ENCODE results near the gene ARHGAP29.

ARHGAP29 gene, protein sequence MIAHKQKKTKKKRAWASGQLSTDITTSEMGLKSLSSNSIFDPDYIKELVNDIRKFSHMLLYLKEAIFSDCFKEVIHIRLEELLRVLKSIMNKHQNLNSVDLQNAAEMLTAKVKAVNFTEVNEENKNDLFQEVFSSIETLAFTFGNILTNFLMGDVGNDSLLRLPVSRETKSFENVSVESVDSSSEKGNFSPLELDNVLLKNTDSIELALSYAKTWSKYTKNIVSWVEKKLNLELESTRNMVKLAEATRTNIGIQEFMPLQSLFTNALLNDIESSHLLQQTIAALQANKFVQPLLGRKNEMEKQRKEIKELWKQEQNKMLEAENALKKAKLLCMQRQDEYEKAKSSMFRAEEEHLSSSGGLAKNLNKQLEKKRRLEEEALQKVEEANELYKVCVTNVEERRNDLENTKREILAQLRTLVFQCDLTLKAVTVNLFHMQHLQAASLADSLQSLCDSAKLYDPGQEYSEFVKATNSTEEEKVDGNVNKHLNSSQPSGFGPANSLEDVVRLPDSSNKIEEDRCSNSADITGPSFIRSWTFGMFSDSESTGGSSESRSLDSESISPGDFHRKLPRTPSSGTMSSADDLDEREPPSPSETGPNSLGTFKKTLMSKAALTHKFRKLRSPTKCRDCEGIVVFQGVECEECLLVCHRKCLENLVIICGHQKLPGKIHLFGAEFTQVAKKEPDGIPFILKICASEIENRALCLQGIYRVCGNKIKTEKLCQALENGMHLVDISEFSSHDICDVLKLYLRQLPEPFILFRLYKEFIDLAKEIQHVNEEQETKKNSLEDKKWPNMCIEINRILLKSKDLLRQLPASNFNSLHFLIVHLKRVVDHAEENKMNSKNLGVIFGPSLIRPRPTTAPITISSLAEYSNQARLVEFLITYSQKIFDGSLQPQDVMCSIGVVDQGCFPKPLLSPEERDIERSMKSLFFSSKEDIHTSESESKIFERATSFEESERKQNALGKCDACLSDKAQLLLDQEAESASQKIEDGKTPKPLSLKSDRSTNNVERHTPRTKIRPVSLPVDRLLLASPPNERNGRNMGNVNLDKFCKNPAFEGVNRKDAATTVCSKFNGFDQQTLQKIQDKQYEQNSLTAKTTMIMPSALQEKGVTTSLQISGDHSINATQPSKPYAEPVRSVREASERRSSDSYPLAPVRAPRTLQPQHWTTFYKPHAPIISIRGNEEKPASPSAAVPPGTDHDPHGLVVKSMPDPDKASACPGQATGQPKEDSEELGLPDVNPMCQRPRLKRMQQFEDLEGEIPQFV

GRCh38 chr1:94237291-94238226 is at the start of gene ARHGAP29:
ARHGAP29 (minus strand) TSS chr1:94237584; CDS start chr1:94231611, 5,973 bp downstream.
- DNase-seq = no peak

GRCh38 chr1:94286864-94287437 is 49.6 kb upstream of the ARHGAP29 start:
- DNase-seq = no peak

- DNase-seq = no peak
Observed at GRCh38 chr1:94285031-94285654, 47.8 kb upstream of the ARHGAP29 start.

GRCh38 chr1:94284476-94284875 is 47.1 kb upstream of the ARHGAP29 start:
- no peak for DNase-seq

- DNase-seq = no peak
Observed at GRCh38 chr1:94283462-94283861, 46.1 kb upstream of the ARHGAP29 start.

DNA sequence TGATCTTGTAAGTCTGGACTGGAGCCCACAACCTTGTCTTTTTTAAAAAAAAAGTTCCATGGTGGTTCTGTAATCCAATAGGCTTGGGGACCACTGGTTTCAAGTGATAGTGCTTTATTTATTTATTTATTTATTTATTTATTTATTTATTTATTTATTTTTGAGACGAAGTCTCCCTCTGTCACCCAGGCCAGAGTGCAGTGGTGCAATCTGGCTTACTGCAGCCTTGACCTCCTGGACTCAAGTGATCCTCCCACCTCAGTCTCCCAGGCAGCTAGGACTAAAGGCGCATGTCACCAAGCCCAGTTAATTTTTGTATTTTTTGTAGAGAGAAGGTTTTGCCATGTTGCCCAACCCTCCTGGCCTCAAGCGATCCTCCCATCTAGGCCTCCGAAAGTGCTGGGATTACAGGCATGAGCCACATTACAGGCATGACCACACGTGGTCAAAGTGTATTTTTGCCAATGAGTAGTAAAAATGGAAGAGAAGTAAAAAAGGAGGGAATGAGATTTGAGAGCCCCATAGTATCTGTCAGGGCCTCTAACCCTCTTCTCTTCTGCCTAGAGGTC is 44.8 kb upstream of the ARHGAP29 start:
- DNase-seq = no peak

DNA sequence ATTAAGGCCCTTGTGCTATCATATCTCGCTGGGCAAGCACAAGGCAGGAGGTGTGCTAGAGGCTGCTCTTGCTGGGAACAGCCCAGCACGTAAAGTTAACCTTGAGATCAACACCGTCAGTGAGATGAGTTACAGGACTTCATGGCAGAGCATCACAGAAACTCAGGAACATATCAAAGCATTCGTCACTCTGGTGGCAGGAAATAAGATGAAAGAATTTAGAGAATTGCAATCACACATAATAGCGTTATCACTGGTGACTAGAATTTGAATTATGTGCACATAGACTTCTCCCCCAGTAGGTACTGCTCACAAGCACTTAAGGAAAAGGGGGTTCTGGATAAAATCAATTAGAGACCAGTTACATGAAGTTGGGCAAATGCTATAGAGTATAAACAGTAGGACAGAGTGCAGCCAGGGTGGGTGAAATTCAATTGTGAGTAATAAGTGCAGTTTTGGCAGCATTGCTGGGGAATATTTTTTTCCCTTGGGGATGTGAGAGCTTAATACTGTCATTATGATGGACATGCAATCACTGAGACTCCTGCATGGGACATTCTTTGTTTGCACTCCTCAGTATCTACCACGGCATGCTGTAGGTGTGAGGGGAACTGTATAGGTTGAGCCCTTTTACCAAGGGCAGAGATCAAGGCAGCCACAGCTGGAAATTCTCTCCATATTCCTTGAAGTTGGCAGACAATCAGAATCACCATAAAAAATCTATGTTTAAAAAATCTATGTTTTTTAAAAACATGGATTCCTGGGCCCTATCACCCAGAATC is 44.2 kb upstream of the ARHGAP29 start:
- DNase-seq = no peak

GRCh38 chr1:94280541-94280940 is 43.2 kb upstream of the ARHGAP29 start:
- no peak for DNase-seq

- no peak for DNase-seq
Observed at GRCh38 chr1:94279462-94279861, 42.1 kb upstream of the ARHGAP29 start.

DNA sequence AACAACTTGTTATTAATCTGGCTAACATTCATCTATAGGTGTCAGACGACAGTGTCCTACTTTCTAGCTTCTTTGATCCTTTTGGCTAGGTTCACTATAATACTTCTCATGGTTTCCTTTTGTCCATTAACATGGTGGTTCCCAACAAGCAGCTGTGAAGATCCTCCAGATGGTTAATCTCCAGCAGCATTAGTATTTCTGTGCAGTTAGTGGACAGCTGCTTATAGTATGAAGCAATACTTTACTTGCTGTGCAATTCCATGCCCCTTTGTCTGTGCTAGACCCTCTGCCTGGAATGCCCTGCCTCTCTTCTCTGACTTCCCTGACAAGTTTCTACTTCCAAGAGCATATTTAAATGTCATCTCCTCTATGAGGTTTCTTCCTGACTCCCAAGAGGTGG is 41.7 kb upstream of the ARHGAP29 start:
- DNase-seq = no peak

GRCh38 chr1:94276988-94277434 is 39.6 kb upstream of the ARHGAP29 start:
- DNase-seq = no peak

GRCh38 chr1:94275083-94275482 is 37.7 kb upstream of the ARHGAP29 start:
- DNase-seq = no peak

GRCh38 chr1:94274561-94274960 is 37.2 kb upstream of the ARHGAP29 start:
- DNase-seq = no peak

DNA sequence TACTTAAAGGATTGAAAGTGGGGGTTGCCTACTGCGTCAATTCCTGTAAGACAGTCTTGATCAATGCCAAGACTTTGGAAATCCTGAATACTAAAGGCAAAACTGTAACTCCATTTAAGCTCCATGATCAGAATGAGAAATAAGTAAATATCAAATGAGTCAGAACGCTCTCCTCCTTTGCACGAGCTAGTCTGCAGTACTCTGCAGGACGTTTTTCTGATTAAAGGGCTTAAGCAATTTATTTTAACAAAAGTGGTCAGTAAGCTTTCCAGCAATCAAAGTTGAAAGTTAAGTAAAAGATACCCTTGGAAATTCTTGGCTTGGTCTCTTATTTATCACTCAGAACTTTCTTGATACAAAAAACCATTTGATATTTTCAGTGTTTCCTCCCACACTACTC is 35.7 kb upstream of the ARHGAP29 start:
- DNase-seq = no peak

DNA sequence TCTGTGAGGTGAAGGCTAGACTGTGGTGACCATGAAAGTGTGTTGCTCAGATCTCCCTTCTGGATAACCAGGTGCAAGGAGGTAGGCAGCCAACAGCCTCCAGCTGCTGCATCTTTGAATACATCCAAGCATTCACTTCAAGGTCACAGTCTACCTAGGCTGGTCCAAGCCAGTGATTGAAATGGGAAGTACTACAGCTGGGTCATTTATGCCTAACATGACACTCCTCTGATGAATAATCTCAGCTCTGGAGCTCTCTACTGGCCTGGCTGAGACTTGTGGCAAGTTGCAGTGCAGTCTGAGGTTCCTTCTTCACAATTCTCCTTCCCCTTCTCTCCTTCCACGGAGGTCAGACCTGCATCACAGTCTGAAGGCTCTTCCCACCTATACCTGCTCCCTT is 35.0 kb upstream of the ARHGAP29 start:
- no peak for DNase-seq

GRCh38 chr1:94271373-94271772 is 34.0 kb upstream of the ARHGAP29 start:
- DNase-seq = no peak

DNA sequence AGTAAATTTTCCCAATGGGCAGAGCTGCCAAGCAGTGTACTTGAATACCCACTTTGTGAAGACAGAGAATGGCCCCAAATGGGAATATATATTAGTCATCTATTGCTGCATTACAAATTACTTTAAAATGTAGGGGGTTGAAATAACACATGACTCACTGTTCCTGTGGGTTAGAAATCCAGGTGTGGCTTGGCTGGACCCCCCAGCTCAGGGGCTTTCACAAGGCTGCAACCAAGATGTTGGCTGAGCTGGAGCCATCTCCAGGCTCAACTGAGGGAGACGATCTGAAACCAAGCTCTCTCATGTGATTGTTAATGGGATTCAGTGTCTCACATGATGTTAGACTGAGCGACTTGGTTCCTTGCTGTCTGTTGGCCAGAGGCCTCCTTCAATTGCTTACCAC is 33.4 kb upstream of the ARHGAP29 start:
- DNase-seq = no peak

- DNase-seq = no peak
Observed at GRCh38 chr1:94269921-94270320, 32.5 kb upstream of the ARHGAP29 start.

DNA sequence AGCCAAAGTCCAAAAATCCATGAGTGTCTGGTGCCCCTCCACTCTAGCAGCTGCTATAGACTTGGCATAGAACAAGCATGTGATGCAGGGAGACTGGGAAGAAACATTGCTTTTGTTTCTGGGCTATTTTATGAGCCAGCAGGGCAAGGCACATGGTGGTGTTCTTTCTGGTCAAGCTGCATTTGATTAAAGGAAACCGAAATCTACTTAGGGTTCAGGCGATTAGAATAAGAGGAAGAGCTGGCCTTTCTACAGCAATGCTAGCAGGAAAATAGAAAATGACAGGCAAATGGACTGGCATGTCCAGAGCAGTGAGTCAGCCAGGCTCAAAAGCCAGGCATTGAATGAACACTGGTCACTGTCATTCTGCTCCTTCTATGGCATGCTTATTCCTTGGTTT is 28.5 kb upstream of the ARHGAP29 start:
- no peak for DNase-seq

- DNase-seq = no peak
Observed at GRCh38 chr1:94265011-94265422, 27.6 kb upstream of the ARHGAP29 start.

Data from NCI-H1436 treated with DMSO at 0.1 percent for 48 hours (cell line).